Adrenal gland (tissue), 5 donors: ENCODE results near the gene ZMYM2.

Experiments used
- CTCF ChIP-seq, 6 experiments: fragments of 450-650 bp in 4 of 6; fragments of 200-600 bp in 2 of 6; sonication (generic) in 1 of 6; IDR thresholded peaks; 1 replicate in 5 of 6; 2 replicates in 1 of 6; pipeline versions ENCODE4 v1.5.1 to v1.8.0; 2016 to 2021; ENCODE audit warnings: antibody characterized with exemption in 6 of 6, mild to moderate bottlenecking in 2 of 6, moderate library complexity in 1 of 6
- POLR2A ChIP-seq, 2 donors: fragments of 450-650 bp; IDR thresholded peaks; one replicate each; pipeline ENCODE4 v1.6.1; 2017; ENCODE audit warnings: antibody characterized with exemption in 2 of 2, mild to moderate bottlenecking in 2 of 2, moderate library complexity in 1 of 2
- donor health status: DM: no; HTN: no; CAD: no.

GRCh38 chr13:19959831-19960652, 1.5 kb downstream of the ZMYM2 start:
- TF ChIP-seq CTCF (IDR thresholded peaks at IDR 0.05) (peak; percentile 80 to 95 (median 91)), POLR2A (IDR thresholded peaks at IDR 0.05) (peak; percentile 41 to 92)
